ENCODE measurements around the gene PCDH15. TPM values are rescaled to one million over a fixed set of nuclear protein-coding genes. Genes with fewer than 3 reads are reported as not detected.

The PCDH15 gene
- total RNA-seq, 2 donors from 2014 or later, result 1.1 TPM; not detected in 1

- TF ChIP-seq POLR2A (IDR thresholded peaks at IDR 0.05), result no peak
- no peak for TF ChIP-seq CTCF (IDR thresholded peaks at IDR 0.05)
- TF ChIP-seq POLR2AphosphoS5 (IDR thresholded peaks at IDR 0.05), result no peak
- H3K27me3 ChIP-seq (replicated peaks; ENCODE audit: insufficient read depth), result no peaks in the 10 kb centered on the region
- no peaks in the 10 kb centered on the region for H3K9me3 ChIP-seq
- H3K4me1 ChIP-seq (replicated peaks), result no peaks in the 10 kb centered on the region
- 53% methylated on average over 2 of the region's 2 CpGs for WGBS
- H3K36me3 ChIP-seq, result no peaks in the 10 kb centered on the region
- no peak overlapping the region for H3K27ac ChIP-seq
- H3K4me3 ChIP-seq, result no peak overlapping the region
- intact Hi-C loops (cut with DNase I), result no loop called here
- DNase-seq (ENCODE audit: low spot score), result no peak
These were observed 42.2 kb downstream of the PCDH15 start for GRCh38 chr10:54758791-54759190.

- no peaks in the 10 kb centered on the region for H3K9me3 ChIP-seq
- no peaks in the 10 kb centered on the region for H3K27me3 ChIP-seq (replicated peaks; ENCODE audit: insufficient read depth)
- H3K4me1 ChIP-seq (replicated peaks), result no peaks in the 10 kb centered on the region
- H3K27ac ChIP-seq, result no peak overlapping the region
- no peak overlapping the region for H3K4me3 ChIP-seq
- intact Hi-C loops (cut with DNase I), result no loop called here
- TF ChIP-seq POLR2A (IDR thresholded peaks at IDR 0.05) (no peak), POLR2AphosphoS5 (IDR thresholded peaks at IDR 0.05) (no peak), CTCF (IDR thresholded peaks at IDR 0.05) (no peak)
- 71% methylated on average over 1 of the region's 1 CpG for WGBS
- no peaks in the 10 kb centered on the region for H3K36me3 ChIP-seq
- DNase-seq (ENCODE audit: low spot score), result no peak
These were observed 51.4 kb downstream of the PCDH15 start for GRCh38 chr10:54749623-54750022.

- H3K4me1 ChIP-seq (replicated peaks), result no peaks in the 10 kb centered on the region
- intact Hi-C loops (cut with DNase I), result no loop called here
- H3K4me3 ChIP-seq, result no peak overlapping the region
- no peak for TF ChIP-seq POLR2A (IDR thresholded peaks at IDR 0.05)
- TF ChIP-seq CTCF (IDR thresholded peaks at IDR 0.05), result no peak
- H3K27ac ChIP-seq, result no peak overlapping the region
- 50% methylated on average over 2 of the region's 2 CpGs for WGBS
- DNase-seq (ENCODE audit: low spot score), result no peak
- H3K9me3 ChIP-seq, result no peaks in the 10 kb centered on the region
- no peaks in the 10 kb centered on the region for H3K36me3 ChIP-seq
- no peaks in the 10 kb centered on the region for H3K27me3 ChIP-seq (replicated peaks; ENCODE audit: insufficient read depth)
These were observed 55.6 kb downstream of the PCDH15 start for GRCh38 chr10:54745436-54745835.

- no peaks in the 10 kb centered on the region for H3K27me3 ChIP-seq (replicated peaks; ENCODE audit: insufficient read depth)
- intact Hi-C loops (cut with DNase I), result no loop called here
These were observed 58.6 kb downstream of the PCDH15 start for GRCh38 chr10:54742416-54742815.

More at GRCh38 chr10:54742416-54742815, 58.6 kb downstream of the PCDH15 start:
- TF ChIP-seq CTCF (IDR thresholded peaks at IDR 0.05) (no peak), POLR2AphosphoS5 (IDR thresholded peaks at IDR 0.05) (no peak), POLR2A (IDR thresholded peaks at IDR 0.05) (no peak)
- Histone ChIP-seq H3K4me3 (no peak overlapping the region), H3K36me3 (no peaks in the 10 kb centered on the region), H3K9me3 (no peaks in the 10 kb centered on the region), H3K4me1 (replicated peaks) (no peaks in the 10 kb centered on the region), H3K27ac (no peak overlapping the region)
- 91% methylated on average over 4 of the region's 4 CpGs for WGBS
- DNase-seq (ENCODE audit: low spot score), result no peak

Measured in prostate gland (tissue), 2 donors.